ENCODE measurements around the gene GALNT18.

GALNT18 gene

DNA sequence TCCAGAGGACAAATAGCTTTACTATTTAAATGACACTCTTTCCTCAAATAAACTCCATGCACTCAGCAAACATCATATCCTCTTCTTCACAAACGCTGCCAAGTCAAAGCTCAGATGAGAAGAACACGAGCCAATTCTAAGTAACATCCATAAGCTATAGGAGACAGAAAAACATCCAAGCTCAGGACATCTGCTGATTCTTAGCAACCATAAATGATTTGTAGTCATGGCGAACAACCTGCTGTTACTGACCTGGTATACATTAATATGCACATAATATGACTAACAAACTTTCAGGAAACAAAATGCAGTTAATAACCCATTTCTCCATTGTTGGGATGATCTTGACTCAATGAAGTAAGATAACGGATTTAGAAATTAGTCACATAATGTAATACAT, 6.7 kb downstream of the GALNT18 start:
- H3K79me1 ChIP-seq (ENCODE audit: low read depth, low read length), result no peaks in the 10 kb centered on the region
- no peak overlapping the region for H3K4me3 ChIP-seq (ENCODE audit: low read length in 2 of 2)
- H3K27me3 ChIP-seq (ENCODE audit: control insufficient read depth in 3 of 3, insufficient read depth in 3 of 3, low read depth in 1 of 3, low read length in 3 of 3), result peaks cover 0 to 23% (median 9%) of the 10 kb centered on the region in 3 experiments
- H3K4ac ChIP-seq (ENCODE audit: low read length), result no peak overlapping the region
- H2AFZ ChIP-seq (ENCODE audit: low read length), result no peak overlapping the region
- no peak overlapping the region for H3K27ac ChIP-seq (replicated peaks; ENCODE audit: low read length)
- no peak overlapping the region for H4K91ac ChIP-seq (ENCODE audit: low read depth, low read length, poor library complexity)
- no peak overlapping the region for H2BK15ac ChIP-seq (ENCODE audit: low read length)
- no peaks in the 10 kb centered on the region for H3K9me3 ChIP-seq (replicated peaks in 1 of 2; ENCODE audit: control insufficient read depth in 2 of 2, insufficient read depth in 1 of 2, low read depth in 1 of 2, low read length in 2 of 2)
- no peaks in the 10 kb centered on the region for H3K36me3 ChIP-seq (replicated peaks in 1 of 2; ENCODE audit: control insufficient read depth in 2 of 2, insufficient read depth in 2 of 2, low read length in 2 of 2)
- WGBS, 2 donors (ENCODE audit: extremely low coverage in 2 of 2, insufficient read length in 2 of 2, insufficient replicate concordance in 1 of 2), result no CpG with 5 or more reads among the region's 4 CpGs
- DNase-seq (ENCODE audit: low spot score), result no peak
- H2BK5ac ChIP-seq (ENCODE audit: low read length), result no peak overlapping the region
- no peak overlapping the region for H3K14ac ChIP-seq (ENCODE audit: low read length)
- H3K4me2 ChIP-seq (ENCODE audit: insufficient read depth, low read length, poor library complexity, severe bottlenecking), result no peak overlapping the region
- no peak overlapping the region for H2BK12ac ChIP-seq (ENCODE audit: low read length)
- no peak overlapping the region for H2BK120ac ChIP-seq (ENCODE audit: low read depth, low read length)
- peaks cover 0 to 3% of the 10 kb centered on the region in 2 donors for H3K4me1 ChIP-seq (ENCODE audit: control insufficient read depth in 2 of 2, insufficient read depth in 1 of 2, low read depth in 1 of 2, low read length in 2 of 2)
- H3K18ac ChIP-seq (ENCODE audit: low read length), result no peak overlapping the region
- no peak overlapping the region for H3K9ac ChIP-seq (ENCODE audit: low read depth, low read length, poor library complexity)
- no peak overlapping the region for H2AK5ac ChIP-seq (ENCODE audit: low read depth, low read length)
- no peak overlapping the region for H3K23ac ChIP-seq (ENCODE audit: low read depth, low read length, poor library complexity)
- no peak overlapping the region for H4K8ac ChIP-seq (ENCODE audit: low read depth, low read length)

DNA sequence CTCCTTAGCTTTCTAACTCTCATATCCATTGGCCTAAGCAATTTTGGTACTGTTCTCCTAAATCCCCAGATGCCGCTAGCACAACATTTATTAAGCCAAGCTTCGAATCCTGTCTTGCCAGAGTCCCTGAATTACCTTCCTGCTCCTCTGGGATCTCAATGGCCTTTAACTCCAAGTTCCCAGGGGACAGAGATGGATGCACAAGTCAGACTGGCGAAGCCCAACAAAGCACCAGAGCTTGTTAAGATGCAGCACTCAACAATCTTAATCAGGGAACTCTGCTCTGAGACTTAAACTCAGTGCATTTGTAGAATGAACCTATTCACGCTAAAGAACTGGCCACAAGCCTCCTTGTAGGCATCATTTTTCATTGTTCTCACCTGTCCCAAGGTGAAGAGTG, 9.4 kb downstream of the GALNT18 start:
- no CpG with 5 or more reads among the region's 4 CpGs for WGBS, 2 donors (ENCODE audit: extremely low coverage in 2 of 2, insufficient read length in 2 of 2, insufficient replicate concordance in 1 of 2)
- Histone ChIP-seq H3K9me3 (replicated peaks in 1 of 2; ENCODE audit: control insufficient read depth in 2 of 2, insufficient read depth in 1 of 2, low read depth in 1 of 2, low read length in 2 of 2) (no peaks in the 10 kb centered on the region), H2BK12ac (ENCODE audit: low read length) (no peak overlapping the region), H2BK5ac (ENCODE audit: low read length) (no peak overlapping the region), H3K36me3 (replicated peaks in 1 of 2; ENCODE audit: control insufficient read depth in 2 of 2, insufficient read depth in 2 of 2, low read length in 2 of 2) (no peaks in the 10 kb centered on the region), H3K27me3 (ENCODE audit: control insufficient read depth in 3 of 3, insufficient read depth in 3 of 3, low read depth in 1 of 3, low read length in 3 of 3) (no peaks in the 10 kb centered on the region), H2AK5ac (ENCODE audit: low read depth, low read length) (no peak overlapping the region), H3K23ac (ENCODE audit: low read depth, low read length, poor library complexity) (no peak overlapping the region), H3K4me3 (ENCODE audit: low read length in 2 of 2) (no peak overlapping the region), H3K4me2 (ENCODE audit: insufficient read depth, low read length, poor library complexity, severe bottlenecking) (no peak overlapping the region), H3K4ac (ENCODE audit: low read length) (no peak overlapping the region), H3K4me1 (ENCODE audit: control insufficient read depth in 2 of 2, insufficient read depth in 1 of 2, low read depth in 1 of 2, low read length in 2 of 2) (no peaks in the 10 kb centered on the region), H3K18ac (ENCODE audit: low read length) (no peak overlapping the region), H4K91ac (ENCODE audit: low read depth, low read length, poor library complexity) (no peak overlapping the region), H2AFZ (ENCODE audit: low read length) (no peak overlapping the region), H3K27ac (replicated peaks; ENCODE audit: low read length) (no peak overlapping the region), H3K9ac (ENCODE audit: low read depth, low read length, poor library complexity) (no peak overlapping the region), H3K79me1 (ENCODE audit: low read depth, low read length) (no peaks in the 10 kb centered on the region), H2BK15ac (ENCODE audit: low read length) (no peak overlapping the region), H2BK120ac (ENCODE audit: low read depth, low read length) (no peak overlapping the region), H4K8ac (ENCODE audit: low read depth, low read length) (no peak overlapping the region), H3K14ac (ENCODE audit: low read length) (no peak overlapping the region)
- DNase-seq (ENCODE audit: low spot score), result no peak

DNA sequence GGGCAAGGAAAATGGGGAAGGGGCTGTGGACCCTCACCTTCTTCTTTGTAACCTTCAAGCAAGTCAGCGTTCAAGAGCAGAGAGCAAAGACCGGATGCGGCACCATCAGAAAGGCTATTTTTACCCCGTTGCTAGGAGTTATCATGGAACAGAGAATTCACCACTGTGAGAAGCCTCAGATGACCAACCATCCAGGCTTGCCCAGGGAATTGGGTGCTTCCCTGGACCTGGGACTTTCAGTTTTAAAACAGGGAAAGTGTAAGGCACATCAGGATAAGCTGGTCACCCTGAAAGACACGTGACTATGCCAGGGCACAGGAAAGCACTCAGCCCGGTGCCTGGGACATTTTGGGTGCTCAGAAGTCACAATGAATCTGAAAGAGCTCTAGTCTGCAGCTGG, 10.4 kb downstream of the GALNT18 start:
- Histone ChIP-seq H2BK12ac (ENCODE audit: low read length) (no peak overlapping the region), H3K4me2 (ENCODE audit: insufficient read depth, low read length, poor library complexity, severe bottlenecking) (no peak overlapping the region), H3K23ac (ENCODE audit: low read depth, low read length, poor library complexity) (no peak overlapping the region), H3K18ac (ENCODE audit: low read length) (no peak overlapping the region), H3K36me3 (replicated peaks in 1 of 2; ENCODE audit: control insufficient read depth in 2 of 2, insufficient read depth in 2 of 2, low read length in 2 of 2) (no peaks in the 10 kb centered on the region), H3K4ac (ENCODE audit: low read length) (no peak overlapping the region), H2AK5ac (ENCODE audit: low read depth, low read length) (no peak overlapping the region), H4K91ac (ENCODE audit: low read depth, low read length, poor library complexity) (no peak overlapping the region), H2BK15ac (ENCODE audit: low read length) (no peak overlapping the region), H3K9ac (ENCODE audit: low read depth, low read length, poor library complexity) (no peak overlapping the region), H2AFZ (ENCODE audit: low read length) (no peak overlapping the region), H3K27me3 (ENCODE audit: control insufficient read depth in 3 of 3, insufficient read depth in 3 of 3, low read depth in 1 of 3, low read length in 3 of 3) (no peaks in the 10 kb centered on the region), H3K27ac (replicated peaks; ENCODE audit: low read length) (no peak overlapping the region), H3K14ac (ENCODE audit: low read length) (no peak overlapping the region), H2BK120ac (ENCODE audit: low read depth, low read length) (no peak overlapping the region), H2BK5ac (ENCODE audit: low read length) (no peak overlapping the region), H4K8ac (ENCODE audit: low read depth, low read length) (no peak overlapping the region), H3K4me1 (ENCODE audit: control insufficient read depth in 2 of 2, insufficient read depth in 1 of 2, low read depth in 1 of 2, low read length in 2 of 2) (no peaks in the 10 kb centered on the region), H3K79me1 (ENCODE audit: low read depth, low read length) (no peaks in the 10 kb centered on the region), H3K4me3 (ENCODE audit: low read length in 2 of 2) (no peak overlapping the region), H3K9me3 (replicated peaks in 1 of 2; ENCODE audit: control insufficient read depth in 2 of 2, insufficient read depth in 1 of 2, low read depth in 1 of 2, low read length in 2 of 2) (no peaks in the 10 kb centered on the region)
- no peak for DNase-seq (ENCODE audit: low spot score)
- no CpG with 5 or more reads among the region's 6 CpGs for WGBS, 2 donors (ENCODE audit: extremely low coverage in 2 of 2, insufficient read length in 2 of 2, insufficient replicate concordance in 1 of 2)

DNA sequence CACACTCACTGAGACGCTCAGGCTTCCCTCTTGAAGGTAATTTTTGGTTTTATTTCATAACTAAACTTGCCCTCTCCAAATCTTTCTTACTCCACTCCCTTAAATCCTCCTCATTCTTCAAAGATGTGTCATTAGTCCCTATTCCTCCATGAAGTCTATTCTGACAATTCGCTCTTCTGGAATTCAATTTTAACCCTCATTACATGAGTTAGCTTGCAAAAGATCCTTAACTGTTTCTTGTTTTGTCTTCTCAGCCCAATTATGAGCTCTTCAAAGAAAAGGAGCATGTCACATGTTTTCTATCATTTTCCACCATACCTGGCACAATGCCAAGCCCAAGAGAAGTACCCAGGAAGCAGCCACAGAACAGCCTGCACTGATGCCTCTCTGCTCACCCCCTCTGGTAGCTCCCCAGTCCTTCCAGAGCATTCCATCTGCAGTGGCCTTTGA, 13.0 kb downstream of the GALNT18 start:
- H3K4me2 ChIP-seq (ENCODE audit: insufficient read depth, low read length, poor library complexity, severe bottlenecking), result no peak overlapping the region
- no peaks in the 10 kb centered on the region for H3K27me3 ChIP-seq (ENCODE audit: control insufficient read depth in 3 of 3, insufficient read depth in 3 of 3, low read depth in 1 of 3, low read length in 3 of 3)
- no peak overlapping the region for H3K27ac ChIP-seq (replicated peaks; ENCODE audit: low read length)
- H3K18ac ChIP-seq (ENCODE audit: low read length), result no peak overlapping the region
- no peak overlapping the region for H3K23ac ChIP-seq (ENCODE audit: low read depth, low read length, poor library complexity)
- no peak overlapping the region for H2AFZ ChIP-seq (ENCODE audit: low read length)
- no peak overlapping the region for H2BK12ac ChIP-seq (ENCODE audit: low read length)
- no peaks in the 10 kb centered on the region for H3K79me1 ChIP-seq (ENCODE audit: low read depth, low read length)
- H3K4me1 ChIP-seq (ENCODE audit: control insufficient read depth in 2 of 2, insufficient read depth in 1 of 2, low read depth in 1 of 2, low read length in 2 of 2), result peaks cover 0 to 3% of the 10 kb centered on the region in 2 donors
- H2AK5ac ChIP-seq (ENCODE audit: low read depth, low read length), result no peak overlapping the region
- DNase-seq (ENCODE audit: low spot score), result no peak
- H2BK120ac ChIP-seq (ENCODE audit: low read depth, low read length), result no peak overlapping the region
- H3K4ac ChIP-seq (ENCODE audit: low read length), result no peak overlapping the region
- no peak overlapping the region for H2BK5ac ChIP-seq (ENCODE audit: low read length)
- H3K9ac ChIP-seq (ENCODE audit: low read depth, low read length, poor library complexity), result no peak overlapping the region
- no peak overlapping the region for H3K4me3 ChIP-seq (ENCODE audit: low read length in 2 of 2)
- H4K91ac ChIP-seq (ENCODE audit: low read depth, low read length, poor library complexity), result no peak overlapping the region
- WGBS, 2 donors (ENCODE audit: extremely low coverage in 2 of 2, insufficient read length in 2 of 2, insufficient replicate concordance in 1 of 2), result no CpG with 5 or more reads among the region's 2 CpGs
- no peak overlapping the region for H4K8ac ChIP-seq (ENCODE audit: low read depth, low read length)
- no peak overlapping the region for H3K14ac ChIP-seq (ENCODE audit: low read length)
- no peaks in the 10 kb centered on the region for H3K36me3 ChIP-seq (replicated peaks in 1 of 2; ENCODE audit: control insufficient read depth in 2 of 2, insufficient read depth in 2 of 2, low read length in 2 of 2)
- no peaks in the 10 kb centered on the region for H3K9me3 ChIP-seq (replicated peaks in 1 of 2; ENCODE audit: control insufficient read depth in 2 of 2, insufficient read depth in 1 of 2, low read depth in 1 of 2, low read length in 2 of 2)
- H2BK15ac ChIP-seq (ENCODE audit: low read length), result no peak overlapping the region

Data from neuronal stem cell (in vitro differentiated cells).